Mammary epithelial cell (primary cell): Measurements from ENCODE around the gene GTF2H3.

Experiments
- EZH2 ChIP-seq: IDR thresholded peaks from 2 replicates; pipeline ENCODE4 v1.6.1; 2012; ENCODE audit warnings: low read length, inconsistent platforms, borderline replicate concordance
- TF ChIP-seq, protein P1 (sequence below), 2 donors: IDR thresholded peaks in 1 of 2; conservative IDR thresholded peaks in 1 of 2; 2 replicates each; pipeline ENCODE4 v1.5.1; 2011 to 2012; ENCODE audit warnings: inconsistent platforms in 2 of 2, low read length in 2 of 2, mild to moderate bottlenecking in 2 of 2, control low read depth in 1 of 2, low read depth in 1 of 2; ENCODE audit not compliant: insufficient read depth in 1 of 2; ENCODE audit errors: extremely low read depth in 1 of 2

DNA sequence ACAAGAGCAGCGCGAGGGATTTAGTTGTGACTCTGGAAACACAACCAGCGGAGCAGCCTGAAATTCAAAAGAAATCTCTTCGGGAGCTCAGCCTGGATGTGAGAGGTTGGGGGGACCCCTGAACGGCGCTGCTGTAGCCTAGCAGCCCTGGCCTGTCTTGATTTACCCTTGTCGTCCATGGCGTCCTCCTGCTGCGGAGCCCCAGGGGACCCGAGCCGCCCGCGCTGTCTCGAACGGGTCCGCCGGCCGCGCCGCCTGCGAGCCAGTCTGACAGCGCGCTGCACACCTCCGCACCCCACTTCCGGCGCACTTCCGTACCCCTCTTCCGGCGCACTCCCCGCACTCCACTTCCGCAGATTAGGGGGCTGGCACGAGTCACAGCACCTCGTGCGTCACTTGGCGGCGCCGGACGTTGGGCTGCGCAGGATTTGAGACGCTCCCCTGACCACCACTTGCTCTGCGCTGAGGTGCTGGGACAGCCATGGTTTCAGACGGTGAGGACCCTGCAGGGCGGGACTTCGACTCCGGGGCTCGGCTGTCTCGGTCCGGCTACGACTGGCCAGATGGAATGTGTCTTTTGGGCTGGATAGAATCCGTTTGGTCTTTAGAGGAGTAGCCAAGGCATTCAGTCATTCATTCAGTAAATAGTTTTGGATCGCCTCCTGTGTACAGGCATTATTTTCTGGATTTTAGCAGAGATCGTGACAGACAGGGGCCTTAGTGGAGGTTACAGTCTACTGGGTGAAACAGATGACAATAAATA lies at the start of gene GTF2H3, which contains the start of gene EIF2B1:
- TF ChIP-seq, protein P1, sequence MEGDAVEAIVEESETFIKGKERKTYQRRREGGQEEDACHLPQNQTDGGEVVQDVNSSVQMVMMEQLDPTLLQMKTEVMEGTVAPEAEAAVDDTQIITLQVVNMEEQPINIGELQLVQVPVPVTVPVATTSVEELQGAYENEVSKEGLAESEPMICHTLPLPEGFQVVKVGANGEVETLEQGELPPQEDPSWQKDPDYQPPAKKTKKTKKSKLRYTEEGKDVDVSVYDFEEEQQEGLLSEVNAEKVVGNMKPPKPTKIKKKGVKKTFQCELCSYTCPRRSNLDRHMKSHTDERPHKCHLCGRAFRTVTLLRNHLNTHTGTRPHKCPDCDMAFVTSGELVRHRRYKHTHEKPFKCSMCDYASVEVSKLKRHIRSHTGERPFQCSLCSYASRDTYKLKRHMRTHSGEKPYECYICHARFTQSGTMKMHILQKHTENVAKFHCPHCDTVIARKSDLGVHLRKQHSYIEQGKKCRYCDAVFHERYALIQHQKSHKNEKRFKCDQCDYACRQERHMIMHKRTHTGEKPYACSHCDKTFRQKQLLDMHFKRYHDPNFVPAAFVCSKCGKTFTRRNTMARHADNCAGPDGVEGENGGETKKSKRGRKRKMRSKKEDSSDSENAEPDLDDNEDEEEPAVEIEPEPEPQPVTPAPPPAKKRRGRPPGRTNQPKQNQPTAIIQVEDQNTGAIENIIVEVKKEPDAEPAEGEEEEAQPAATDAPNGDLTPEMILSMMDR (conservative IDR thresholded peaks at IDR 0.05 in 1 of 2, IDR thresholded peaks at IDR 0.05 in 1 of 2; ENCODE audit: extremely low read depth in 1 of 2, insufficient read depth in 1 of 2, low read depth in 1 of 2, low read length in 2 of 2), result no peak
- TF ChIP-seq EZH2, result no peak
